Right lobe of liver (tissue), 6 donors: ENCODE data around the gene UBA1. TPM values are rescaled to one million over a fixed set of nuclear protein-coding genes. Genes with fewer than 3 reads are reported as not detected.

Source experiments
- ATAC-seq, 4 donors: fragments of 200-7000 bp; cut with Tn5 transposase; one replicate each; pipeline ENCODE4 v1.9.1; 2020; ENCODE audit warnings: mild to moderate bottlenecking in 4 of 4, moderate library complexity in 4 of 4
- DNase-seq, 3 donors: peaks; one replicate each; pipeline ENCODE4 v3.0.0-alpha.2; 2020
- H3K27ac ChIP-seq, 3 donors: fragments of 200-600 bp; one replicate each; pipeline ENCODE4 v1.8.0; 2022
- H3K27me3 ChIP-seq, 2 donors: fragments of 200-600 bp; one replicate each; pipeline ENCODE4 v1.8.0; 2022
- H3K36me3 ChIP-seq, 4 donors: fragments of 200-600 bp; sonication (generic) in 1 of 4; one replicate each; pipeline versions ENCODE4 v1.5.1 to v1.8.0; 2017 to 2022; ENCODE audit warnings: control low read depth in 1 of 4
- H3K4me1 ChIP-seq, 4 donors: fragments of 200-600 bp; sonication (generic) in 1 of 4; one replicate each; pipeline versions ENCODE4 v1.5.1 to v1.8.0; 2017 to 2022; ENCODE audit warnings: control low read depth in 1 of 4
- H3K4me3 ChIP-seq, 3 donors: fragments of 200-600 bp; one replicate each; pipeline ENCODE4 v1.8.0; 2022
- H3K9me3 ChIP-seq, 4 donors: fragments of 200-600 bp; sonication (generic) in 1 of 4; one replicate each; pipeline versions ENCODE4 v1.5.1 to v1.8.0; 2017 to 2022; ENCODE audit warnings: control low read depth in 1 of 4
- POLR2A ChIP-seq: fragments of 450-650 bp; IDR thresholded peaks from one replicate; pipeline ENCODE4 v1.6.1; 2017; ENCODE audit warnings: antibody characterized with exemption, mild to moderate bottlenecking
- WGBS: methylation state at CpG from one replicate; pipeline ENCODE4 v1.1.6; 2018; ENCODE audit warnings: low coverage, low lambda C conversion rate; ENCODE audit not compliant: insufficient coverage; ENCODE audit errors: missing lambda C conversion rate; 5-methylcytosine and 5-hydroxymethylcytosine counted together
- intact Hi-C, 2 donors: fragments of 100-400 bp; cut with DNase I; formaldehyde crosslinking; loops; one replicate each; pipeline versions ENCODE4 v1.11.2 to v1.14.1; 2022
- long read RNA-seq: library from polyadenylated mRNA; unstranded; transcript quantifications from one replicate; pipeline ENCODE4 v2.0.0, GENCODE V29; 2019
- total RNA-seq, 6 experiments: library from RNA; depleted of rRNA in 2 of 6; stranded (reverse); fragments of >200 nt in 2 of 6; fragmentation: NEBNext Ultra II Directional in 3 of 6; extraction: Animal tissue kit (Norgen Biotek cat#: 25700) in 3 of 6; gene quantifications; one replicate each; pipeline versions ENCODE4 v1.1.0 to v1.2.4, GENCODE V29; 2016 to 2023
- TF ChIP-seq, protein P1 (sequence below), 4 donors: fragments of 200-600 bp in 3 of 4; fragments of 450-650 bp in 1 of 4; IDR thresholded peaks; one replicate each; pipeline versions ENCODE4 v1.5.1 to v1.8.0; 2016 to 2022; ENCODE audit warnings: antibody characterized with exemption in 4 of 4, mild to moderate bottlenecking in 2 of 4
- donor health status: DM: no; HTN: yes; CAD: no.
- donor health status: DM: no; HTN: no; CAD: no.
- donor health status: DM: no; HTN: no; CAD: no.
- donor health status: DM: no; HTN: yes; CAD: no.
- donor health status: DM: no; HTN: yes; CAD: no.

Gene UBA1
- total RNA-seq = 100 to 1,000 TPM in 4 of 6 experiments, 10 to 100 TPM in 2; 85.1 to 120 (median 107) TPM
- long read RNA-seq, partial matches to known transcripts = 4 of 7 reads
- long read RNA-seq, other reads (novel, unspliced or antisense) = 0 of 7 reads

DNA sequence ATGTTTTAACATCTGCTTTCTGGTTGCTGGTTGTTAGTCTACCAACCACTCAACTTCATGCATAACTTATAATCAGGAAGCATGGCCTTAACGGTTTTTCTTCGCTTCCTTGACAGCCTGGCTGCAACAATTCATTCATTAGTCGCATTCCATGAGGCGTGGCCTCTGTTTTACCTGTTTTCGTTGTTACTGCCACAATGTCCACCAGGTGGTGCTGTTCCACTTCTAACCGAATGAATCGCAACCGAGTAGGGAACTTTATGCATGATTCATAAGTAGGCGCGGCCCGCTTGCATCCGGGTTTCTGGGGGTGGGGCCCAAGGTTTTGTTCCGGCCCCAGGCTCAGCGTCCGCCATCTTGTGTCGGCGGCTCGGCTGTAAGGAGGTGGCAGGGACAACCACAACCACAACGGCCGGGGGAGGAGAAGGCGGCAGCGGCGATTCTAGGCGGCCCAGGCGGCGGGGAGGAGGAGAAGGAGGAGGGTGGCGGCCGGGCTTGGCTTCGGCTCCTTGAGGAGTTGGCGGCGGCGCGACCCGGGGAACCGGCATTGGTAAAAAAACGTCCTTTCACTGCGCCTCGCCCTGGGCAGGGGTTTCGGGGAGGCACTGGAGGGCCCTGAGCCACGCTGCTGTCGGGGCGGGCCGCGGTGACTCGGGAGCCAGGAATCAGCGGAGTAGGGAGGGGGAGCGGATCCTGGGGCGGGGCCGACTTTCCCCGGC lies at the start of gene UBA1:
Gene UBA1 (plus strand): TSS at position 355 of the 719 bp plus-strand sequence. CDS start 4,974 bp downstream, outside the sequence.
- Histone ChIP-seq H3K27ac (peak within 1 kb of the TSS; percentile 86 to 94 (median 94)), H3K4me1 (peaks cover 0 to 33% (median 0%) of the 10 kb centered on the region in 4 donors), H3K36me3 (peaks cover 0 to 5% (median 2%) of the 10 kb centered on the region in 4 donors), H3K4me3 (peak within 1 kb of the TSS; percentile 80 to 87 (median 80)), H3K9me3 (no peaks in the 10 kb centered on the region), H3K27me3 (peaks cover 0 to 6% of the 10 kb centered on the region in 2 donors)
- intact Hi-C loops = loop anchor here in 1 of 2 donors (5.0 kb wide), 1 partner anchor 194 kb away; no protein-coding TSS in a partner anchor
- TF ChIP-seq POLR2A = peak; percentile 79
- TF ChIP-seq, protein P1, sequence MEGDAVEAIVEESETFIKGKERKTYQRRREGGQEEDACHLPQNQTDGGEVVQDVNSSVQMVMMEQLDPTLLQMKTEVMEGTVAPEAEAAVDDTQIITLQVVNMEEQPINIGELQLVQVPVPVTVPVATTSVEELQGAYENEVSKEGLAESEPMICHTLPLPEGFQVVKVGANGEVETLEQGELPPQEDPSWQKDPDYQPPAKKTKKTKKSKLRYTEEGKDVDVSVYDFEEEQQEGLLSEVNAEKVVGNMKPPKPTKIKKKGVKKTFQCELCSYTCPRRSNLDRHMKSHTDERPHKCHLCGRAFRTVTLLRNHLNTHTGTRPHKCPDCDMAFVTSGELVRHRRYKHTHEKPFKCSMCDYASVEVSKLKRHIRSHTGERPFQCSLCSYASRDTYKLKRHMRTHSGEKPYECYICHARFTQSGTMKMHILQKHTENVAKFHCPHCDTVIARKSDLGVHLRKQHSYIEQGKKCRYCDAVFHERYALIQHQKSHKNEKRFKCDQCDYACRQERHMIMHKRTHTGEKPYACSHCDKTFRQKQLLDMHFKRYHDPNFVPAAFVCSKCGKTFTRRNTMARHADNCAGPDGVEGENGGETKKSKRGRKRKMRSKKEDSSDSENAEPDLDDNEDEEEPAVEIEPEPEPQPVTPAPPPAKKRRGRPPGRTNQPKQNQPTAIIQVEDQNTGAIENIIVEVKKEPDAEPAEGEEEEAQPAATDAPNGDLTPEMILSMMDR (IDR thresholded peaks at IDR 0.05) = peak; percentile 87 to 95 (median 91)
- peak; percentile 93 to 97 (median 96) for DNase-seq
- WGBS = 0% methylated on average over 27 of the region's 50 CpGs
- ATAC-seq = peak; percentile 84 to 93 (median 90)

GRCh38 chrX:47143894-47144625 lies 49.6 kb upstream of the UBA1 start:
- DNase-seq (peak in 2 of 3 donors; percentile 41 to 47), ATAC-seq (peak; percentile 8 to 28 (median 18))
- Histone ChIP-seq H3K27ac (peak overlapping the region; percentile 75 to 89 (median 89)), H3K36me3 (peaks cover 0 to 2% (median 0%) of the 10 kb centered on the region in 4 donors), H3K27me3 (no peaks in the 10 kb centered on the region), H3K4me3 (peak overlapping the region; percentile 54 to 69 (median 68)), H3K9me3 (no peaks in the 10 kb centered on the region), H3K4me1 (peaks cover 0 to 9% (median 0%) of the 10 kb centered on the region in 4 donors)
- TF ChIP-seq, protein P1 (IDR thresholded peaks at IDR 0.05) = no peak
- TF ChIP-seq POLR2A = no peak
- intact Hi-C loops = no loop called here
- WGBS = 27% methylated on average over 24 of the region's 46 CpGs

DNA sequence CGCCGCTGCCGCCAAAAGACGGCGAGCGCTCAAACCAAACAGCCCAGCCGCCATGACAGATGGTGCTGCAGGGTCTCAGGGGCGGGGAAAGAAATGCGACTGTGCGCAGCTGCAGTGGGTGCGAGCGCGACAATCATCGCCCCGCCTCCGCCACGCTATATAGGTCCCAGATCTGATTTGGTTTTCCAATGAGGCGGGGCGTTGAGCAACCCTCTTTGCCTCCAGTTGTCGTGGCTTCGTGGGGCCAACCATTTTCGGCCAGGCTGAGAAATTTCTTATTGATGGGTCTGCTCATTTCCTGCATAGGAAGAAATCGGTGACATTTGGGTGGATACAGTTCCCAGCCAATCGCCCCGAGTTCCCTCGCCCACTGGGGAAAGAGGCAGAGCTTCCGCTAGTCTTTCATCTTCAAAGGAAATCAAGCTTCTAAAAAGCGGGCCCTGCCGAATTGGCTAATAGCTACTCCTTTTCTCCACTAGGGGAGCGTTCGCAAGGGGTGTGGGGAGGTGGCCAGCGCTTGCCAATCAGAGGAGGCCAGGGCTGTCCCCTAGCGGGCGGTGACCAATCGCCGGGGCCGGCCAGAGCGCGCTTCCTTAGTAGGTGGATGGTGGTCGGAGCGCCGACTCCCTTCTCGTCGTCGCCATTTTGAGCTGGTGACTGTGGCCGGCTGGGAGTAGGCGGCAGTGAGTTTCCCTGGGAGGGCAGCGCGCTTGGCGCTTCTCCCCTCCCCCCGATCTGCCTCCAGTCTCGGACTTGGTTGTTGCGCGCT lies 48.8 kb upstream of the UBA1 start, which contains the start of the genes NDUFB11 and RBM10:
Gene NDUFB11 (minus strand): TSS at position 77 of the 769 bp plus-strand sequence. CDS start 23 bp downstream, at position 54.
Gene RBM10 (plus strand): TSS at position 596 of the 769 bp plus-strand sequence. CDS start 2,261 bp downstream, outside the sequence.
- Histone ChIP-seq H3K9me3 (no peaks in the 10 kb centered on the region), H3K36me3 (peaks cover 0 to 2% (median 0%) of the 10 kb centered on the region in 4 donors), H3K27me3 (no peaks in the 10 kb centered on the region), H3K27ac (peak within 1 kb of the TSS; percentile 75 to 89 (median 89)), H3K4me3 (peak within 1 kb of the TSS; percentile 54 to 69 (median 68)), H3K4me1 (peaks cover 0 to 12% (median 0%) of the 10 kb centered on the region in 4 donors)
- DNase-seq = peak; percentile 94 to 96 (median 94)
- 9% methylated on average over 14 of the region's 54 CpGs for WGBS
- ATAC-seq = peak; percentile 94 to 96 (median 94)
- intact Hi-C loops = no loop called here
- TF ChIP-seq, protein P1 (IDR thresholded peaks at IDR 0.05) = peak; percentile 59 to 80 (median 62)
- TF ChIP-seq POLR2A = peak; percentile 72
